Skeletal muscle tissue (tissue), 4 donors: Measurements from ENCODE around the gene CCDC183. TPM values are rescaled to one million over a fixed set of nuclear protein-coding genes. Genes with fewer than 3 reads are reported as not detected.
A peak's percentile ranks its signal among the peaks of the same experiment; 100 is the strongest.

Experiments used
- H3K27ac ChIP-seq: one replicate; pipeline ENCODE4 v1.7.0; 2013; ENCODE audit warnings: mild to moderate bottlenecking, low read depth, low read length, inconsistent platforms
- H3K27me3 ChIP-seq, 3 donors: one replicate each; pipeline ENCODE4 v1.7.0; 2013; ENCODE audit warnings: low read length in 3 of 3; ENCODE audit not compliant: control insufficient read depth in 3 of 3, insufficient read depth in 3 of 3
- H3K36me3 ChIP-seq, 3 donors: one replicate each; pipeline ENCODE4 v1.7.0; 2013; ENCODE audit warnings: low read length in 3 of 3; ENCODE audit not compliant: control insufficient read depth in 3 of 3, insufficient read depth in 3 of 3
- H3K4me1 ChIP-seq, 3 donors: one replicate each; pipeline ENCODE4 v1.7.0; 2013; ENCODE audit warnings: low read length in 3 of 3, mild to moderate bottlenecking in 3 of 3; ENCODE audit not compliant: control insufficient read depth in 3 of 3, insufficient read depth in 3 of 3
- H3K4me3 ChIP-seq, 3 donors: one replicate each; pipeline ENCODE4 v1.7.0; 2013; ENCODE audit warnings: low read length in 3 of 3
- H3K9ac ChIP-seq, 3 donors: one replicate each; pipeline ENCODE4 v1.7.0; 2013; ENCODE audit warnings: low read length in 3 of 3, mild to moderate bottlenecking in 3 of 3, moderate library complexity in 2 of 3, low read depth in 1 of 3
- H3K9me3 ChIP-seq, 3 donors: one replicate each; pipeline ENCODE4 v1.7.0; 2013; ENCODE audit warnings: low read length in 3 of 3; ENCODE audit not compliant: control insufficient read depth in 3 of 3
- total RNA-seq: library from RNA; depleted of rRNA; stranded (reverse); fragments of >200 nt; gene quantifications from one replicate; pipeline ENCODE4 v1.2.3, GENCODE V29; 2014
- donor health status: Osteomylitis.

Gene CCDC183
- total RNA-seq, 1 donor from 2014 or later = 1.0 TPM

DNA sequence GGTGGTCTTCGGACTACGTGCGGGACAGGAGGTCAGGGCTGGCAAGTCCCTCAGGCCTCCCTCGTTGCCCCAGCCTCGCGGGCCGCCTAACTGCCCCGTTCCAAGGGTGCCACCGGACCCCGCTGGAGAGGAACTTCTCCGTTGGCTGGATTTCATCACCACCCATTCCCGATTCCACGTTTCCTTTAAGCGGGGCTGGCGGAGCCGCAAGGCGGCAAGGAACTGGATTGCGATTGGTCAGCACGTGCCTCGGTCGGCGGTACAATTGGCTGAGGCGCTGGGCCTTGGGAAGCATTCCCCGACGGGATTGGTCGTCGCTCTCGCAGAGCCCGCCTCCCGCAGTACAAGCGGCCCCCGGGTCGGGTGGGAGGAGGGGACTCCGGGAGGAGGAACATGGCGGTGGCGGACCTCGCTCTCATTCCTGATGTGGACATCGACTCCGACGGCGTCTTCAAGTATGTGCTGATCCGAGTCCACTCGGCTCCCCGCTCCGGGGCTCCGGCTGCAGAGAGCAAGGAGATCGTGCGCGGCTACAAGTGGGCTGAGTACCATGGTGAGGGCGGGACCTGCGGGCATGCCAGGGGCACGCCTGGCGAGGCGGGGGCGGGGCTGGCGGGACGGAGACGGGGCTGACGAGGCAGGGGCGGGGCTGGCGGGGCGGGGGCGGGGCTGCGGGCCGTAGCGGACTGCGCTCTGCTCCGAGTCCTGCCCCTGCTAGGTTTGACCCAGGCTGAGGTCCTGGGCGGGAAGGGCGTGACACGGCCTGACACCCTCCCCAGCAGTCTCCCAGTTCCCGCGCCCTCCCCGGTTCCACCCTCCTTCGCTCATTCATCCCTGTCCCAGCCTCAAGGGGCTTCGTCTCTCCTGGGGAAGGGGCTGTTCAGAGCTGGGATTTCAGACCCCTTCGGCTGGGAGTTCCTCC, 53.2 kb downstream of the CCDC183 start, which contains the start of gene PHPT1:
TSS of gene PHPT1 (plus strand) at position 372 of the 922 bp plus-strand sequence. CDS start at position 394, 22 bp downstream.
- Histone ChIP-seq H3K4me3 (peak within 1 kb of the TSS; percentile 89 to 96 (median 95)), H3K36me3 (peaks cover 6 to 17% (median 7%) of the 10 kb centered on the region in 3 donors), H3K9ac (peak within 1 kb of the TSS; percentile 81 to 95 (median 84)), H3K27ac (peak within 1 kb of the TSS; percentile 81), H3K4me1 (peaks cover 36 to 46% (median 37%) of the 10 kb centered on the region in 3 donors), H3K9me3 (no peaks in the 10 kb centered on the region), H3K27me3 (peaks cover 7 to 24% (median 10%) of the 10 kb centered on the region in 3 donors)

DNA sequence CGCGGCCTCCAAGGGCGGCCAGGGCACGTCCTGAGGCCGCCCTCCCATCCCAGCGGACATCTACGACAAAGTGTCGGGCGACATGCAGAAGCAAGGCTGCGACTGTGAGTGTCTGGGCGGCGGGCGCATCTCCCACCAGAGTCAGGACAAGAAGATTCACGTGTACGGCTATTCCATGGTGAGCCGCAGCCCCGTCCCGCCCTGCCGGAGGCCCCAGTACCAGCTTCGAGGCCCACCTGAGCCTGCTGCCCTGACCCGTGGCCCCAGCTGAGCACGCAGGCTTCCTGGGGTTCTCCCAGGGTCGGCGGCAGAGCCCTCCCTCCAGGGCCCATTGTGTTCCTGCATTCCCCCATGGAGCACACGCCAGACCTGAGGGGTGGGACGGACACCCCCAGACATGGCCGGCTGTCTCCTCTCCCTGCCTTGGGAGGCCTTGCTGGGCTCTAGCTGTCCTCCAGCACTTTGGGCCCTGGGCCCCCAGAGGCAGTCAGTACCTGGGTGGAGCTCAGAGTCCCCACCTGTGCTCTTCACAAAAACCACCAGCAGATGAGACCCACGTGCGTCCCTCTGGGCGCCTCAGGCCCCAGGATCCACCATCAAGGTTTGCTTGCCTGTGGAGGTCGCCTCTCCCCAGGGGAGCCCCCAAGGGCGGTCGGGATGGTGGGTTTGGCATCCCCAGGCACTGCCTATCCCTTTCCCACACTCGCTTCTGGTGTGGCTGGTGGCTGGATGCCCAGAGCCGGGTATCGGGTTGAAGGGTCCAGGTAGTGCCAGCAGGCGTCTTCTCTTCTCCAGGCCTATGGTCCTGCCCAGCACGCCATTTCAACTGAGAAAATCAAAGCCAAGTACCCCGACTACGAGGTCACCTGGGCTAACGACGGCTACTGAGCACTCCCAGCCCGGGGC, 54.1 kb downstream of the CCDC183 start:
- Histone ChIP-seq H3K27ac (peak overlapping the region; percentile 62), H3K36me3 (peaks cover 6 to 17% (median 7%) of the 10 kb centered on the region in 3 donors), H3K9ac (peak overlapping the region; percentile 72 to 93 (median 81)), H3K27me3 (peaks cover 7 to 23% (median 10%) of the 10 kb centered on the region in 3 donors), H3K4me3 (peak overlapping the region; percentile 79 to 96 (median 95)), H3K9me3 (no peaks in the 10 kb centered on the region), H3K4me1 (peaks cover 36 to 46% (median 36%) of the 10 kb centered on the region in 3 donors)

- Histone ChIP-seq H3K36me3 (peaks cover 6 to 17% (median 7%) of the 10 kb centered on the region in 3 donors), H3K27me3 (peaks cover 7 to 15% (median 10%) of the 10 kb centered on the region in 3 donors), H3K27ac (peak overlapping the region; percentile 40), H3K9me3 (no peaks in the 10 kb centered on the region), H3K9ac (peak overlapping the region in 2 of 3 donors; percentile 72 to 93), H3K4me1 (peaks cover 36 to 46% (median 36%) of the 10 kb centered on the region in 3 donors), H3K4me3 (peak overlapping the region in 1 of 3 donors; percentile 95)
Observed at GRCh38 chr9:136850866-136851775, 55.0 kb downstream of the CCDC183 start.

GRCh38 chr9:136851941-136852663, 56.0 kb downstream of the CCDC183 start, which contains the start of gene MAMDC4:
Gene MAMDC4, plus strand, starts transcription at chr9:136852346. Its CDS starts 71 bp downstream, at chr9:136852417.
- Histone ChIP-seq H3K27me3 (peaks cover 0 to 6% (median 5%) of the 10 kb centered on the region in 3 donors), H3K27ac (peak within 1 kb of the TSS; percentile 40), H3K9me3 (no peaks in the 10 kb centered on the region), H3K4me1 (peaks cover 36 to 46% (median 36%) of the 10 kb centered on the region in 3 donors), H3K4me3 (no peak within 1 kb of the TSS), H3K9ac (peak within 1 kb of the TSS in 1 of 3 donors; percentile 93), H3K36me3 (peaks cover 6 to 17% (median 7%) of the 10 kb centered on the region in 3 donors)

- peak overlapping the region; percentile 40 for H3K27ac ChIP-seq
Observed at GRCh38 chr9:136852664-136853595, 56.8 kb downstream of the CCDC183 start.

DNA sequence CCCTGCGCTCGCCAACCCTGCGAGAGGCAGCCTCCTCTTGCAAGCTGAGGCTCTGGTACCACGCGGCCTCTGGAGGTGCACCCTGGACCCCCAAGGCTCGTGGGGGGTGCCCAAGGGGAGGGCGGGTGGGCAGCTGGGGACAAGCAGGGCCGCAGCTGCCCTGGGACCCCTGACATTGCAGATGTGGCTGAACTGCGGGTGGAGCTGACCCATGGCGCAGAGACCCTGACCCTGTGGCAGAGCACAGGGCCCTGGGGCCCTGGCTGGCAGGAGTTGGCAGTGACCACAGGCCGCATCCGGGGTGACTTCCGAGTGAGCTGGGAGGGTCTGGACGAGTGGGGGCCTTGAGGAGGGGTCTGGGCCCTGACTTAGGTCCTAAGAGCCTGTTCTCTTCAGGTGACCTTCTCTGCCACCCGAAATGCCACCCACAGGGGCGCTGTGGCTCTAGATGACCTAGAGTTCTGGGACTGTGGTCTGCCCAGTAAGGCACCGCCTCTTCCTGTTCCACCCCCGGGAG, 57.5 kb downstream of the CCDC183 start:
- Histone ChIP-seq H3K27me3 (no peaks in the 10 kb centered on the region), H3K27ac (no peak overlapping the region), H3K4me3 (no peak overlapping the region), H3K4me1 (peaks cover 29 to 43% (median 29%) of the 10 kb centered on the region in 3 donors), H3K9me3 (no peaks in the 10 kb centered on the region), H3K9ac (no peak overlapping the region), H3K36me3 (peaks cover 6 to 17% (median 7%) of the 10 kb centered on the region in 3 donors)

More at GRCh38 chr9:136852664-136853595, 56.8 kb downstream of the CCDC183 start:
- Histone ChIP-seq H3K9ac (peak overlapping the region in 1 of 3 donors; percentile 16), H3K27me3 (peaks cover 0 to 2% (median 1%) of the 10 kb centered on the region in 3 donors), H3K9me3 (no peaks in the 10 kb centered on the region), H3K36me3 (peaks cover 6 to 17% (median 7%) of the 10 kb centered on the region in 3 donors), H3K4me1 (peaks cover 31 to 40% (median 31%) of the 10 kb centered on the region in 3 donors), H3K4me3 (no peak overlapping the region)

- no peak overlapping the region for H3K9ac ChIP-seq
- H3K4me1 ChIP-seq = peaks cover 29 to 45% (median 35%) of the 10 kb centered on the region in 3 donors
- no peak overlapping the region for H3K4me3 ChIP-seq
- no peak overlapping the region for H3K27ac ChIP-seq
- no peaks in the 10 kb centered on the region for H3K27me3 ChIP-seq
- peaks cover 6 to 17% (median 7%) of the 10 kb centered on the region in 3 donors for H3K36me3 ChIP-seq
- no peaks in the 10 kb centered on the region for H3K9me3 ChIP-seq
Observed at GRCh38 chr9:136854113-136854841, 58.1 kb downstream of the CCDC183 start.
